KG1 (cell line): ENCODE data around the gene OR2C3.
"Not testable (repeated sequence)": the region's sequence is repeated elsewhere in the genome, so short reads cannot be mapped to it uniquely, and the experiment has no call there.

ENCODE experiments used
- DNase-seq: peaks from one replicate; lab custom pipeline; 2025; lab: John Stamatoyannopoulos, UW

Gene OR2C3

DNA sequence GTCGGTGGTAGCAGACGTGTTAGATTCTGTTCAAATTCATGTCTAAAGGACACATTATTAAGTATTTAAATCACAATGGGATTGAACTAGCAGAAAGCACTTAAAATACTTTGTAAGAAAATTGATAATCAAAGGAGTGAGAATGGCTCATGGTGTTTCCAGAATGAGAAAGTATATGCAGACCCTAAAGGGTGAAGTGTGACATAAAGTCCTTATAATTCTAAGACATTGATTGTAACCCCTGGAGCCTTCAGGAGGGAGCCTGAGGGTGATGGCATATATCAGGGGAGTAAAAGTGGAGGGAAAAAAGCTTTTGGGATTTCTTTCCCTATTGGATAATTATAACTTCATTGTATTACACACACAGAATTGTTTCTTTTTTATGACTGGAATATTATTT is at the start of gene OR2C3:
OR2C3 (minus strand) TSS at position 101 of the 400 bp plus-strand sequence. CDS start 3,929 bp downstream, outside the sequence.
- no peak for DNase-seq

DNA sequence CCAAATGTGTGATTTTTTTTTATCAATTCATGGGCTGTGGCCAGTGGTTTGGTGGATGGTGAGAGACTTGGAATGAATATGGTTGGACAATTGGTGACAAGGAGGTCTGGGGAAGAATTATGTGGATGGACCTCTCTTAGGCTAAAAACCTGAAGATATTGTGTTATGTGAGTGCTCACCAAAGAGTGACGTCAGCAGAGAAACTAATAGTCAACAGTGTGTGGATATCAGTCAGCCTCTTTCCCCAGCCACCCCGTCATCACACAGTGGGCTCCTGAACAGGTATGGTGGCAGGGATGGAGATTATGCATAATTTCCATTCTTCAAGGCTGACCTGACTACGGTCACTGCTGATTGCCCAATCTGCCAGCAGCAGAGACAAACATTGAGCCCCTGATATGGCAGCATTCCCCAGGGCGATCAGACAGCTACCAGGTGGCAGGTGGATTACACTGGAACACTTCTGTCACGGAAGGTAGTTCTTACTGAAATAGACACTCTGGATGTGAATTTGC is 42.8 kb upstream of the OR2C3 start:
- DNase-seq, result no peak

DNA sequence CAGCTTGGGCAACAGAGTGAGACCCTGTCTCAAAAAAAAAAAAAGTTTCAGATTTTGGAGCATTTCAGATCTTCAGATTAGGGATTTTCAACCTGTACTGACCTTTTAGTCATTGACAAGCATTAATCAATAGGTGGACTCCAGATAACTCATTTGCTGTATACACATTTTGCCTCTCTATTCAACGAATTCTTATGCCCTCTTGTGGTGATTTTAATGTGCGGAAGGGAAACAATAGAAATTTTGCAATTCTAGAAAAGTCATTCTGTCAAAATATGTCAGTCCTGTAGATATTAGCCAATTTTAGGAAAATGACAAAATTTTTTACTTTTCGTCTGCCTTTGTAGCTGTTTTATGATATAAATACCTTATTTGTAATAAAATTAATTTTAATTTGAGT is 40.3 kb upstream of the OR2C3 start:
- DNase-seq, result no peak

DNA sequence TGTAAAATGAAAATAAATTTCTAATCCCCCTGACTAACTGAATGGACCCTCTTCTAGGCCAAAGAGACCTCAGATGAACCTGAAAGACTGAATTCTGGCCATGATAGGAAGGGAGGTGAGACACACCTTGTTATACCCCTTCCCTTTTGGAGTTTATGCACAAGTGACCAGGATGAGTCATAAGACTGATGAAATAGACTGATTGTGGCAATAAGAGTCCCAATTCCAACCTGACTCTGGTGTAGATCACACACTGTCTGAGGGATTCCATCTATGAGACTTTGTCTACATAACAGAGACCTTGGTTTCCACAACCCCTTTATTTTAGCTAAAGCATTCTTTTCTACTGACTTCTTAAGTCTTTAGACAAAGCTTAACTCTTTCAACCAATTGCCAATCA is 38.4 kb upstream of the OR2C3 start:
- DNase-seq, result no peak

DNA sequence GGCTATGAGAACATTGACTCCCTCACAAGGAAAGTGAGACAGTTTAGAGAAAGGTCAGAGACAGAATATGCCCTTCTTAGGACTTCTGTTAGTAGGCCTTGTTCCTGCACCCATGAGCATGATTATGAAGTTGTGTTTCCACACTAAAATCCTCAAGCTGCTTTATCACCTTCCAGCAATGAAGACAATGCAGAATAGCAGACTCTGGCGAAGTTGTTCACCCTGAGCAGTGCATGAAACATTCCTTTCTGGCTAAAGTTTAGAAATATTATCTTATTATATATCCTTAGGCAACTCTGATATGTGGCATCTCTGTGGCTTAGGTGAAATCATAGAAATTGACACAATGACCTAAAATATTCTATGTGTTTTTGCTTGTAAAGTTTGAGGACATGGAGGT is 38.0 kb upstream of the OR2C3 start:
- DNase-seq, result no peak

DNA sequence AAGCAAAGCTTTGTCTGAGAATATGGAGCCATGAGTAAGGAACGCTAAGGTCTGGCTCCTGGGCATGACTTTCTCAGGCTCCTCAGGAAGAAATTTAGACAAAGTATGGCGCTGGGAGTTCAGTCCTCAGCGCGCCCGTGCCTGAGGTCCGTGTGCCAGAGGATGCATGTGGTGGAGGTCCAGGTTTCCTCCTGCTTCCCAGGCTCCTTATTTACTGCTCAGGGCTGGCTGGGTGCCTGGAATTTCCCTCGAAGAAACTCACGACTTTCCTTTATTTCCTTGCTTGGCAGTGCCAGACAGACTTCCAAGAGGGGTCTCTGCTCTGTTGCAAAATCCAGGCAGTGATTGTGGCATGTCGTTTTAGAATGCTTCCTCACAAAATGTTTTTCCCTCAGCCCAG is 26.0 kb upstream of the OR2C3 start:
- DNase-seq, result no peak

DNA sequence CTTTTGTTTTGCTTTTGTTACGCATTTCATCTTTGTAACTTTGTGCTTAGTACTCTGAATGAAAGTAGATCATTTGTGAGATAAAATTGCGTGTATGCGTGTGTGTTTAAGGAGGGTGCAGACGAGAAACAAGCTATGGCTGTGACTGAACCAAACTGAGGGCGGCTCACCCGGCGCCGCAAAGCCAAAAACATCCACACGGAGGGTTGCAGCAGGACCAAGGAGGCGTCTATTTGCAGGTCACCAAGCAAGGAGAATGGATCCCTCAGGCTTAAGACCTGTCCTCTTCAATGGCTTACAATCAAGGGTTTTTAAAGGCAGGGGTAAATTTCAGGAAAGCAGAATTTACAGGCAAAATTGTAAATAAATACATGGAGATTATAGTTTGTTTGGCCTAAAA is 25.5 kb upstream of the OR2C3 start:
- DNase-seq, result no peak

DNA sequence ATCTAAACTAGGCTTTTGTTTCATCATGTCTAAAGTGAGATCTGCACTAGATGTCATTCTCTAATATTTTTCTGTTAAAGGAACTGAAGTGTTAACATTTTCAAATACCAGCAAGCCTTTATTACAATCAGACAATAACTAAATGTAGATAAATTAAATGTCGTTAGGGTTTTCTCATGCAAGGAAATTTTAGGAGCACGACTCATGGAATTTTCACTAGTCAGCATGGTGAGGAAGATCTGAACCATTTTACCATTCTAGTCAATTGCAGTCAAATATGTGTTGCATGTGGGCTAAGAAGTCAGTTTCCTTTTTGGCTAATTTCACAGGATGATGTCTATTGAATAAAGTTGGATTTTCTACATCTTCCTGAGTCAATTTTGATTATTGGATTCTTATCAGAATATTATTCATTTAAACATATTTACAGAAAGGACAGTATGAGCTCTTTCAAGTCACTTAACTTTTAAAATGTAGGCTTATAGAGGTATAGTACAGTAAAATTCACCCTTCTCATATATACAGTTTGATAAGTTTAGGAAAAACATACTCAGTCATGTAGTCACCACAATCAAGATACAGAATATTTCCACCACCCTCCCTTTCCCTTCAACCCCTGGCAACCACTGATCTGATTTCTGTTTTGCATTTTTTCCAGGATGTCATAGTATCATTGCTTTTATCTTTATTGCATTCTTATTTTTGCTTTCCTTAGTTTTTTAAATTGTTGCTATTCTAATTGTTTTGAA is 21.9 kb upstream of the OR2C3 start:
- DNase-seq, result no peak

DNA sequence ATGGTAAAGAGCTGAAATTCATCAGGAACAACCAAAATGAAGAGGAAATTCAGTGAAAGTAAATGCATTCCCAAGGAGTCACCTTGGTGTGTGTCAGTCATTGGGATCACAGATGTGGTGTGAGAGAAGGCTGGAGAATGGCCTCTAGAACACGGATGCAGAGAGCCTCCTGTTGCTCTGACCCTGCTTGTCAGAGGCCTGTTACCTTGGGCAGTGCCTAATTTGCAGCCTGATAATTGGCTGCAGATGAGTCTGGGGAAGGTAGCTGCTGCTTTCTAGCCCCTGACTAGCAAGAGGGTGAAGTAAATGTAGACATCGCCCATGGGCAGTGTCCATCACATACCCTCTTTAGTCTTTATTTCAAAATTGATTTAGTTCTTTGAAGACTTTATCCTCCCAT is 16.0 kb upstream of the OR2C3 start:
- no peak for DNase-seq

DNA sequence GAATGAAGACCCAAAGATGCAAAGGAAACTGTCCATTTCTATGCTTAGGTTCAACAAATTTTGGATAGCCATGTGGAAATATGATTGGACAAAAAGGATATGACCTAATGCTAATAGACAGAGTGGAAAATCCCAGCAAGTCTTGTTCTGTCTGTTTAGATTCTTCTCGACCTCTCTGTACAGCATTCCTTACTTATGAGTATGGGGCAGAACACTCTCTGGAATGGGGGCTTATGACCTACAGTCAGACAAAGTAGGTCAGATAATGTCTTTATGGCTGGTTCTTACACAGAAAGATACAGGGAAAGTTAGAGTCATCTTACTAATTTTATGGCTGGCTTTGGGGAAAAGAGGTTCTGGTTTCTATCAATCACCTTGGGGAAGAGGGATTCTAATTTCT is 15.5 kb upstream of the OR2C3 start:
- DNase-seq, result no peak

DNA sequence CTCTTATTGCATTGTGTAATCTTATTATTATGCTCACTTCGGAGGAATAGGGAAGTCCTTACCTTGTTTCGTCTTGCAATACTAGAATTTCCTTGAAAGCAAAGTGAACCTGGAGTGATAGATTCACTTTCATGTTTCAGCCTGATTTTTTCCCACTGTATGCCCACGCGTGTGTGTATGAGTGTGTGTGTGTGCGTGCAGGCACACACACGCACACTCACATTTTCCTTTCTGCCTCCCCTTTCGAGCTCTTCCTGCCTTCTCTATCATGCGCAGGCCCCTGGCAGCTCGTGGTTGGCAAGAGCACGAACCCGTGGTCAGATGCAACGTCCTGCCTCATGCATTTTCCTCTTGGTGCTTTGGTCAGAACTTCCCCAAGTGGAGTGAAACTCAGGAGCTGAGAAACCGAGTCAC is 12.5 kb upstream of the OR2C3 start, which contains the start of gene GCSAML:
GCSAML (plus strand) TSS at position 366 of the 414 bp plus-strand sequence. CDS start 58 bp downstream, outside the sequence.
- DNase-seq, result peak; percentile 56

DNA sequence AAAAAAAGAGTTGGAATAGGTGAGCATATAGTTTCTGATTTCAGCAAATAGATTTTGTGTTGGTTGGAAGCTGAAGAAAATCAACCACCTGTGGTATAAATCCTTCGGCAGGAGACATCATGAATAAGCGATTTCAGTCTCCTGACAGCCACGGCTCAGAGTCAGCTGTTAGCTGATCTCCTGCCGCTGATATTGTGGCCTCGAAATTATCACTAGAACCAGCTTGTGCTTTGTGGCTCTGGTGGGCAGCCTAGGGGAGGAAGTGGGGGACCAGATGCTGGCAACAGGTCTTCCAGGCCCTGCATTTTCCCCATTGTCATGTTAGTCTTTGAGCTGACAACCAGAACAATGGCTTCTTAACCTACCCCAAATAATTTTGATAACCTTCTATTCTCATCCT is 11.9 kb upstream of the OR2C3 start:
- DNase-seq, result peak; percentile 64

DNA sequence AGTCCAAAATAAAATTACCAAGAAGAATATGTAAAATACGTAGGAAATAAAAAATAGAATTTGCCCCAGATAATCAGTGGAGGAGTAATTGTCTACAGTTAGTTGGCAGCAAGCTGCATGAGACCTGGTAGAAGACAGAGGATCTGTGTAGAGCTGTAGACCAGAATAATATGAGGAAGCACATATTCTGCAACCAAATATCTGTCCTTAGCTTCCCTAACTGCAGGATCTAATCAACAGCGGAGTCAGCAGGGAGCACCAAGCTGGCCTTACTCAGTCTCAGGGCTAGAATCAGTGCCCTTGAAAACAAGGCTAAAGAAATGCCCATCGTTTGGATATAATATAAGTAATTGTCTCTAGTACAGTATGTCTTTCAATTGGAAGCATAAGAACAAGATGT is 6.6 kb upstream of the OR2C3 start:
- no peak for DNase-seq

DNA sequence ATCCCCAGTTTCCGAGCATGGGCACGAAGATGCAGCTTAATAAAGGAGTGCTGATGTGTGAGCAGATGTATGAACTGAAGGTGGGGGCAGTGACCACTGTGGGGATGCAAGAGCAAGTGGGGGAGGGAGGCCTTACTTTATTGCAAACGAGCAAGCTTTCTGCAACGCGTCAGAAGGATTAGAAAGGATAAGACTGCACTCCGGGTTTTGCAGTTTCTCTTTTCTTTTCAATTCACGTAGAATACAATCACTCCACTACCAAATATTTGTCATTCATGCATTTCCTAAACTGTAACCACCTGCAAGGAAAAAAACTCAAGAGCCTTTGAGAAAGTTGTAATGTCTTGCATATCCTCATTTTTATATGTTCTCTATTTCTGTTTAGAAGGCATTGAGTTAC is 4.3 kb upstream of the OR2C3 start:
- no peak for DNase-seq

DNA sequence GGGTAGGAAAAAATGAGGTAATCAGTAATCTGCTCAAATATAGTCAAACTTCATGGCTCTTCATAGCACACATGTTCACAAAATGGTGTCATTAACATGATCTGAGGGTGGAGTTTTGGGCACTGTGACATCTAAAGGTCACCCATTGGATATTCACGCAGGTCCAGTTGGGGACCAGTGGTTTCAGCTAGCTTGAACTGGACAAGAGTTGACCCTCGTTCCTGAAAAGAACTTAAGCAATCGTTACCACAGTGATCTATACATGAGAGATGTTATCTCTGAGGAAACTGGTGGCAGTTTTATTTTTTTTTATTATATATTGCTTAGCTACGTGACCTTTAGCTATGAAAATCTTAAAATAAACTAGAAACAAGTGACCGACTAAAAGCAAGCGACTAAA is 3.0 kb upstream of the OR2C3 start:
- no peak for DNase-seq

DNA sequence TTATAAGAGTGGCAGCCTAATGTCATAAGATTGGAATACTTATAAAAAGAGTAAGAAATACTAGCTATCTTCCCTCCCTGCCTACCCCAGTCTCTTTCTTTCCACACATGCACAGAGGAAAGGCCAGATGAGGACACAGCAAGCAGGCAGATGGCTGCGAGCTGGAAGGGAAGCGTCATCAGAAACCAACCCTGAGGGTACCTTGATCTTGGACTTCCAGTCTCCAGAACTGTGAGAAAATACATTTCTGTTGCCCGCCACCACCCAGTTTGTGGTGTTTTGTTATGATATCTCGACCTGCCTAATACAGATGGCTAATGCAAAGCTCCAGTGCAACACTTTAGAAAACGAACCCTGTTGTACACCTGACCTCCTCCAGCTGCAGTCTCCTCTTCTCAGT is 2.3 kb upstream of the OR2C3 start:
- no peak for DNase-seq

DNA sequence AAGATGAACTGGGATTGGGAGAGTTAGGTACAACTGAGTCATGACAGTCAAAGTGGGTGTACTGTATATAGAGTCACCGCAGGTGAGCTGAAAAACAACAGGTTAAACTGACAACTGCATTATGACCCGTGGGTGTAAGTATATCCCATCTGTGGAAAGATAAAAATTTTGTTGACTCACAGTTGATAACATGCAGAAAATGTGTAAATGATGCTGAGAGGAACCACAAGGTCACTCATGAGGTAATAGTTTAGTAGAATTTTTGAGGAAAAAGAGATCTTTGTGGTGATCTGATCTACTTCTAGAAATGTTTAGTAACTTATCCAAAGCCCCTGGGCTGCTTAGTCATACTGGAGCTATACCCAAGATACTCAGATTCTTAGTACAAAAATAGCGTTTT is 838 bp downstream of the OR2C3 start:
- DNase-seq, result no peak

DNA sequence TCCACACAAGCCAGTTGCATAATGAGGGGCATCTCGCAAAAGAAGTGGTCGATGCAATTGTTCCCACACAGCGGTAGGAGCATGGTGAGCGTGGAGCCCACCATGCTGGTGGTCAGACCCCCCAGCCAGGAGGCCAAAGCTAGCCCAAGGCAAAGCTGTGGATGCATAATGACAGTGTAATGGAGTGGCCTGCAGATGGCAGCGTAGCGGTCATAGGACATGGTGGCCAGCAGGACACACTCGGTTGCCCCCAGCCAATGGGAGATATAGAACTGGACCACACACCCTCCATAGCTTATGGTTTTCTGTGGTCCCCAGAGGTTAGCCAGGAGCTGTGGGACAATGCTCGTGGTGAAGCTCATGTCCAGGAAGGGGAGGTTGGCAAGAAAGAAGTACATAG is 4.3 kb downstream of the OR2C3 start:
- no peak for DNase-seq

DNA sequence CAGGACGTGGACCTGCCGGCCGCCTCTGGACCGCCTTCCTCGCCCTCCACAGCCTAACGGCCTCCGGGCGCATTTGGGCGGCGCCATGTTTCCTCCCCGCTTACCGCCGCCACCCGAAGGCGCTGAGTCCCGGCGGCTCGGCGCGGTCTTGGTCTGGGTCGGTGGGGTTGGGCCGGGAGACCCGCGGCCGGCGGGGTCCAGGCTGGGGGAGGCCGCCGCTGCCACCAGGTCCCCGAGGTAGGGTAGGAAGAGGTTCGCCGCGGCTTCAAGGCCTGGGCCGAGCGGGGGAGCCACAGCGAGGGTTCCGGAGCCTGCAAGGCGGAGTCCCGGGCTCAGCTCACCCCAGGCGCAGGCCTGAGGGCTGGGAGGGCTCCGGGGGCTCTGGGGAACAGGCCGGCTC is 5.5 kb downstream of the OR2C3 start:
- no peak for DNase-seq

DNA sequence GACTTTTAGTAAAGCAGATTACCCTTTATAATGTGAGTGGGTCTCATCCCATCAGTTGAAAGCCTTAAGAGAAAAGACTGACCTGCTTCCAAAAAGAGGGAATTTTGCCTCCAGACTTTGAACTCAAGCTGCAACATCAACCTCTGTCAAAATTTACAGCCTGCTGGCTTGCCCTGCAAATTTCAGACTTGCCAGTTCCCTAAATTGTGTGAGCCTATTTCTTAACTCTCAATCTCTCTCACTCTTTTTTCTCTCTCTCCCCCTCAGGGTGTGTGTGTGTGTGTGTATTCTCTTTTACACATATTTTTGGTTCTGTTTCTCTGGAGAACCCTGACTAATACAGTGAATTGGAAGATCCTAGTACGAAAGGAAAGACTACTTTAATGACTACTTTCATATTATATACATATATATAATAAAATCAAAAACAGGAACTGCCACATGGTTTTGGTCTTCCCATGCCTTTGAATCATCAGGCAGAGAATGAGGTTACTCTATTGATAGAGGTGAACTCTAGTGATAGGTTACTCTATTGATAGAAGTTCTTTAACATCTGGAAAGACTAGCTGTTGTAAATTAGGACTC is 6.4 kb downstream of the OR2C3 start:
- no peak for DNase-seq

DNA sequence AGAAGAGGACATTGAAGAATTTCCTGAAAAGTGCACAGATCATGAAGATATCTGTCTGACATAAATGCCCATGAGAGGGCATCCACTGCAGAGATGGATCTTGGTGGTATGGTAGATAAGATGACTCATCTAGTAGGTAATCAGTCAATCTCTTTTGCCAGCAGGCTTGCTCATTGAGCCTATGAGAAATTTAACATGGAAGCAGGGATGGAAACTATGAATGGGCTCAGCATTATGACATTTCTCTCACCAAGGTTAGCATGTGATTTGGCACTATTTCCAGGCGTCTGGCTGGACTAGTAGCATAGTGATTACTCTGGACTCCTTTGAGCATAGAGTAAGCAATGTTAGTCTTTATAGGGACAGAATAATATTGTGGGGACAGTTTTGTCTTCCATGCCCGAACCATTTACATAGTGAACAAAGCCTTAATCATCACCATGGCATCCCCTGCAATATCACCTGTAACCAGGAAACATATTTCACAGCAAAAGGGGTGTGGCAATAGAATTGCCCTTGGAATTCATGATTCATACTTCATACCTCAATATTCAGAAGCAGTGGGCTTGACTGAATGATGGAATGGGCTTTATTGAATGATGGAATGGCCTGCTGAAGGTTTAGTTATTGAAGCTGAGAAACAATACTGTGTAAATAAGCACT is 7.3 kb downstream of the OR2C3 start:
- DNase-seq, result no peak

DNA sequence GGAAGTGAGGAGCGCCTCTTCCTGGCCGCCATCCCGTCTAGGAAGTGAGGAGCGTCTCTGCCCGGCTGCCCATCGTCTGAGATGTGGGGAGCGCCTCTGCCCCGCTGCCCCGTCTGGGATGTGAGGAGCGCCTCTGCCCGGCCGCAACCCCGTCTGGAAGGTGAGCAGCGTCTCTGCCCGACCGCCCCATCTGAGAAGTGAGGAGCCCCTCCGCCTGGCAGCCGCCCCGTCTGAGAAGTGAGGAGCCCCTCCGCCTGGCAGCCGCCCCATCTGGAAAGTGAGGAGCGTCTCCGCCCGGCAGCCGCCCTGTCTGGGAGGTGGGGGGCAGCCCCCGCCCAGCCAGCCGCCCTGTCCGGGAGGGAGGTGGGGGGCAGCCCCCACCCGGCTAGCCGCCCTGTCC is 14.4 kb downstream of the OR2C3 start:
- not testable (repeated sequence) for DNase-seq

DNA sequence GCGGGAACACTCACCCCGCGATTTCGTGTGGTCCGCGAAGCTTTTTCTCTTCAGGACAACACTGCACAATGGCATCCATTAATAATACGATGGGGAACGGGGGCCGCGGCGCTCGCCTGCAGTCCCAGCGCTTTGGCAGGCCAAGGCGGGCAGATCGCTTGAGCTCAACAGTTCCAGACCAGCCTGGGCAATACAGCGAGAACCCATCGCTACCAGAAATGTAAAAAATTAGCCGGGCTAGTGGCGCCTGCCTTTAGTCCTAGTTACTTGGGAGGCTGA is 17.7 kb downstream of the OR2C3 start:
- DNase-seq, result no peak
